ENCODE measurements around the gene SP5.

SP5 gene

GRCh38 chr2:170694316-170694715, 20.8 kb upstream of the SP5 start:
- no peak for DNase-seq (ENCODE audit: extremely low spot score)
- no peak for TF ChIP-seq CTCF (IDR thresholded peaks at IDR 0.05; ENCODE audit: control extremely low read depth, extremely low read depth, low read depth, missing control alignments)
- ChIA-PET POLR2A (no interaction called here), CTCF (no interaction called here)

GRCh38 chr2:170695521-170696410, 19.4 kb upstream of the SP5 start:
- no peak for TF ChIP-seq CTCF (IDR thresholded peaks at IDR 0.05; ENCODE audit: control extremely low read depth, extremely low read depth, low read depth, missing control alignments)
- POLR2A ChIA-PET: no interaction called here
- DNase-seq (ENCODE audit: extremely low spot score): no peak
- CTCF ChIA-PET: no interaction called here

GRCh38 chr2:170696948-170697347, 18.2 kb upstream of the SP5 start:
- ChIA-PET POLR2A (no interaction called here), CTCF (no interaction called here)
- DNase-seq (ENCODE audit: extremely low spot score): no peak
- TF ChIP-seq CTCF (IDR thresholded peaks at IDR 0.05; ENCODE audit: control extremely low read depth, extremely low read depth, low read depth, missing control alignments): no peak

GRCh38 chr2:170701011-170701410, 14.1 kb upstream of the SP5 start:
- ChIA-PET CTCF (interaction anchor here (1.3 kb wide), 1 partner anchor 9 kb away, joined by 4 read pairs; no protein-coding TSS in a partner anchor), POLR2A (no interaction called here)
- no peak for DNase-seq (ENCODE audit: extremely low spot score)
- TF ChIP-seq CTCF (IDR thresholded peaks at IDR 0.05; ENCODE audit: control extremely low read depth, extremely low read depth, low read depth, missing control alignments): no peak

- DNase-seq (ENCODE audit: extremely low spot score): no peak
- no peak for TF ChIP-seq CTCF (IDR thresholded peaks at IDR 0.05; ENCODE audit: control extremely low read depth, extremely low read depth, low read depth, missing control alignments)
- POLR2A ChIA-PET: no interaction called here
- CTCF ChIA-PET: no interaction called here
These were observed 11.2 kb upstream of the SP5 start for GRCh38 chr2:170703776-170704476.

GRCh38 chr2:170707821-170708795, 7.0 kb upstream of the SP5 start:
- CTCF ChIA-PET: no interaction called here

More at GRCh38 chr2:170707821-170708795, 7.0 kb upstream of the SP5 start:
- no peak for TF ChIP-seq CTCF (IDR thresholded peaks at IDR 0.05; ENCODE audit: control extremely low read depth, extremely low read depth, low read depth, missing control alignments)
- POLR2A ChIA-PET: no interaction called here
- no peak for DNase-seq (ENCODE audit: extremely low spot score)

All from GM10248 (cell line).